Measurements from ENCODE around the gene RBPMS2.

- TF ChIP-seq POLR2AphosphoS5 (IDR thresholded peaks at IDR 0.05) (no peak), CTCF (IDR thresholded peaks at IDR 0.05; ENCODE audit: poor library complexity, severe bottlenecking) (no peak)
Observed at GRCh38 chr15:64712353-64712752, 63.0 kb downstream of the RBPMS2 start.
